HepG2 (cell line): ENCODE measurements around the gene ARL8A. TPM values are rescaled to one million over a fixed set of nuclear protein-coding genes. Genes with fewer than 3 reads are reported as not detected.

Experiments
- CEBPG ChIP-seq: IDR thresholded peaks from 2 replicates; pipeline ENCODE4 v1.6.1; 2016
- CENPT ChIP-seq: sonication (generic); formaldehyde crosslinking; IDR thresholded peaks from 2 replicates; pipeline ENCODE4 v1.8.0; 2022; ENCODE audit warnings: low read depth, mild to moderate bottlenecking, moderate library complexity, missing genetic modification reagents
- GABPB1 ChIP-seq: IDR thresholded peaks from 2 replicates; pipeline ENCODE4 v1.6.1; 2016; ENCODE audit warnings: mild to moderate bottlenecking, missing genetic modification reagents, moderate library complexity, missing compliant biosample characterization
- GATAD2A ChIP-seq: IDR thresholded peaks from 2 replicates; pipeline ENCODE4 v1.6.1; 2016
- HDAC2 ChIP-seq: sonication (generic); formaldehyde crosslinking; IDR thresholded peaks from 2 replicates; pipeline ENCODE4 v1.4.0; 2020; ENCODE audit warnings: missing genetic modification reagents
- MBD4 ChIP-seq: IDR thresholded peaks from 2 replicates; pipeline ENCODE4 v1.6.1; 2012; ENCODE audit warnings: low read length, inconsistent platforms, borderline replicate concordance
- PITX1 ChIP-seq: sonication (generic); formaldehyde crosslinking; IDR thresholded peaks from 2 replicates; pipeline ENCODE4 v1.5.1; 2020; ENCODE audit warnings: mild to moderate bottlenecking, missing genetic modification reagents
- SALL1 ChIP-seq: sonication (generic); formaldehyde crosslinking; IDR thresholded peaks from 2 replicates; pipeline ENCODE4 v1.8.0; 2022; ENCODE audit warnings: mild to moderate bottlenecking, missing genetic modification reagents
- YEATS2 ChIP-seq: sonication (generic); formaldehyde crosslinking; IDR thresholded peaks from 2 replicates; pipeline ENCODE4 v1.4.0; 2020; ENCODE audit warnings: missing genetic modification reagents, borderline replicate concordance
- ZBTB7B ChIP-seq: sonication (generic); formaldehyde crosslinking; IDR thresholded peaks from 2 replicates; pipeline ENCODE4 v1.4.0; 2020; ENCODE audit warnings: missing genetic modification reagents
- ZNF329 ChIP-seq: sonication (generic); formaldehyde crosslinking; IDR thresholded peaks from 2 replicates; pipeline ENCODE4 v1.9.0; 2021; ENCODE audit warnings: low read depth, mild to moderate bottlenecking, missing genetic modification reagents
- ZNF335 ChIP-seq: sonication (generic); formaldehyde crosslinking; IDR thresholded peaks from 2 replicates; pipeline ENCODE4 v1.4.0; 2020; ENCODE audit warnings: missing genetic modification reagents
- ZSCAN30 ChIP-seq: sonication (generic); formaldehyde crosslinking; IDR thresholded peaks from 2 replicates; pipeline ENCODE4 v1.5.0; 2020; ENCODE audit warnings: mild to moderate bottlenecking, missing genetic modification reagents
- polyA plus RNA-seq, 8 experiments: library from polyadenylated mRNA; depleted of rRNA in 3 of 8; stranded (reverse) in 7 of 8; unstranded in 1 of 8; fragments of >200 nt; fragmentation: Illumina TruSeq in 4 of 8; extraction: Trizol in 4 of 8; gene quantifications; 2 replicates each; pipeline versions ENCODE4 v1.2.1 to v1.2.3, GENCODE V29; 2011 to 2016; ENCODE audit warnings: low read depth in 4 of 8, missing spikeins in 1 of 8, mixed read lengths in 1 of 8; ENCODE audit not compliant: insufficient read depth in 1 of 8
- total RNA-seq, 5 experiments: library from RNA; depleted of rRNA; stranded (reverse); fragments of >200 nt; fragmentation: Illumina TruSeq; extraction: Trizol; gene quantifications; 2 replicates each; pipeline ENCODE4 v1.2.3, GENCODE V29; 2016; ENCODE audit warnings: low read depth in 1 of 5
- TF ChIP-seq, protein P1 (sequence below): sonication (generic); formaldehyde crosslinking; conservative IDR thresholded peaks from 2 replicates; pipeline ENCODE4 v1.4.0; 2020; ENCODE audit warnings: mild to moderate bottlenecking, missing genetic modification reagents, moderate library complexity
- TF ChIP-seq, protein P2 (sequence below): sonication (generic); formaldehyde crosslinking; IDR thresholded peaks from 2 replicates; pipeline ENCODE4 v1.5.1; 2020; ENCODE audit warnings: mild to moderate bottlenecking, moderate library complexity, missing genetic modification reagents
- TF ChIP-seq, protein P3 (sequence below): IDR thresholded peaks from 2 replicates; pipeline ENCODE4 v1.4.0; 2020; ENCODE audit warnings: mild to moderate bottlenecking, missing genetic modification reagents
- TF ChIP-seq, protein P4 (sequence below): sonication (generic); formaldehyde crosslinking; IDR thresholded peaks from 2 replicates; pipeline ENCODE4 v1.5.0; 2020; ENCODE audit warnings: missing genetic modification reagents

Gene ARL8A
- total and polyA plus RNA-seq, 2 of the 13 experiments (the other 11 are each of a cell fraction or from before 2014, with no cell fraction given): 2.7 to 23.4 TPM

DNA sequence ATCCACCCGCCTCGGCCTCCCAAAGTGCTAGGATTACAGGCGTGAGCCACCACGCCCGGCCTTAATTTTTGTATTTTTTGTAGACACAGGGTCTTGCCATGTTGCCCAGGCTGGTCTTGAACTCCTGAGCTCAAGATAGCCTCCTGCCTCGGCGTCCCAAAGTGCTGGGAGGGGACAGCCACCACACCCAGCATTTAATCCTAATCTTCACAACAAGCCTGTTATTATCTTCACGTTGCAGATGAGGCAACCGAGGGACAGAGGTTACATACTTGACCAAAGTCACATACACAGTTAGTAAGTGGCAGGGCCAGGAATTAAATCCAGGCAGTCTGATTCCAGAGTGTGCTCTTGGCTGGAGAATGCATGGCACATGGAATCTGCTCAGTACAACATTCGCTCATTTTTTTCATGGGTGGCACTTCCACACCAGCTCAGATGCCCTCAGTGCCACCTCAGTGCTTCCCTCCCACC, 26.6 kb downstream of the ARL8A start (continued):
- TF ChIP-seq, protein P1, sequence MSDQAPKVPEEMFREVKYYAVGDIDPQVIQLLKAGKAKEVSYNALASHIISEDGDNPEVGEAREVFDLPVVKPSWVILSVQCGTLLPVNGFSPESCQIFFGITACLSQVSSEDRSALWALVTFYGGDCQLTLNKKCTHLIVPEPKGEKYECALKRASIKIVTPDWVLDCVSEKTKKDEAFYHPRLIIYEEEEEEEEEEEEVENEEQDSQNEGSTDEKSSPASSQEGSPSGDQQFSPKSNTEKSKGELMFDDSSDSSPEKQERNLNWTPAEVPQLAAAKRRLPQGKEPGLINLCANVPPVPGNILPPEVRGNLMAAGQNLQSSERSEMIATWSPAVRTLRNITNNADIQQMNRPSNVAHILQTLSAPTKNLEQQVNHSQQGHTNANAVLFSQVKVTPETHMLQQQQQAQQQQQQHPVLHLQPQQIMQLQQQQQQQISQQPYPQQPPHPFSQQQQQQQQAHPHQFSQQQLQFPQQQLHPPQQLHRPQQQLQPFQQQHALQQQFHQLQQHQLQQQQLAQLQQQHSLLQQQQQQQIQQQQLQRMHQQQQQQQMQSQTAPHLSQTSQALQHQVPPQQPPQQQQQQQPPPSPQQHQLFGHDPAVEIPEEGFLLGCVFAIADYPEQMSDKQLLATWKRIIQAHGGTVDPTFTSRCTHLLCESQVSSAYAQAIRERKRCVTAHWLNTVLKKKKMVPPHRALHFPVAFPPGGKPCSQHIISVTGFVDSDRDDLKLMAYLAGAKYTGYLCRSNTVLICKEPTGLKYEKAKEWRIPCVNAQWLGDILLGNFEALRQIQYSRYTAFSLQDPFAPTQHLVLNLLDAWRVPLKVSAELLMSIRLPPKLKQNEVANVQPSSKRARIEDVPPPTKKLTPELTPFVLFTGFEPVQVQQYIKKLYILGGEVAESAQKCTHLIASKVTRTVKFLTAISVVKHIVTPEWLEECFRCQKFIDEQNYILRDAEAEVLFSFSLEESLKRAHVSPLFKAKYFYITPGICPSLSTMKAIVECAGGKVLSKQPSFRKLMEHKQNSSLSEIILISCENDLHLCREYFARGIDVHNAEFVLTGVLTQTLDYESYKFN (CRISPR knock-in tag): 0 out of 2 replicates have a peak, but pooled peaks have one; percentile 26
- TF ChIP-seq GABPB1 (CRISPR knock-in tag) (no peak), ZNF335 (CRISPR knock-in tag) (0 out of 2 replicates have a peak, but pooled peaks have one; percentile 6), ZSCAN30 (no peak), HDAC2 (CRISPR knock-in tag) (0 out of 2 replicates have a peak, but pooled peaks have one; percentile 29), SALL1 (CRISPR knock-in tag) (no peak), ZBTB7B (CRISPR knock-in tag) (no peak), YEATS2 (no peak), PITX1 (CRISPR knock-in tag) (0 out of 2 replicates have a peak, but pooled peaks have one; percentile 28), GATAD2A (CRISPR knock-in tag) (0 out of 2 replicates have a peak, but pooled peaks have one; percentile 10), ZNF329 (CRISPR knock-in tag) (no peak), CEBPG (CRISPR knock-in tag) (peak; percentile 86), MBD4 (no peak), CENPT (CRISPR knock-in tag) (no peak)
- TF ChIP-seq, protein P2, sequence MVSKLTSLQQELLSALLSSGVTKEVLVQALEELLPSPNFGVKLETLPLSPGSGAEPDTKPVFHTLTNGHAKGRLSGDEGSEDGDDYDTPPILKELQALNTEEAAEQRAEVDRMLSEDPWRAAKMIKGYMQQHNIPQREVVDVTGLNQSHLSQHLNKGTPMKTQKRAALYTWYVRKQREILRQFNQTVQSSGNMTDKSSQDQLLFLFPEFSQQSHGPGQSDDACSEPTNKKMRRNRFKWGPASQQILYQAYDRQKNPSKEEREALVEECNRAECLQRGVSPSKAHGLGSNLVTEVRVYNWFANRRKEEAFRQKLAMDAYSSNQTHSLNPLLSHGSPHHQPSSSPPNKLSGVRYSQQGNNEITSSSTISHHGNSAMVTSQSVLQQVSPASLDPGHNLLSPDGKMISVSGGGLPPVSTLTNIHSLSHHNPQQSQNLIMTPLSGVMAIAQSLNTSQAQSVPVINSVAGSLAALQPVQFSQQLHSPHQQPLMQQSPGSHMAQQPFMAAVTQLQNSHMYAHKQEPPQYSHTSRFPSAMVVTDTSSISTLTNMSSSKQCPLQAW (CRISPR knock-in tag): 0 out of 2 replicates have a peak, but pooled peaks have one; percentile 24
- TF ChIP-seq, protein P3, sequence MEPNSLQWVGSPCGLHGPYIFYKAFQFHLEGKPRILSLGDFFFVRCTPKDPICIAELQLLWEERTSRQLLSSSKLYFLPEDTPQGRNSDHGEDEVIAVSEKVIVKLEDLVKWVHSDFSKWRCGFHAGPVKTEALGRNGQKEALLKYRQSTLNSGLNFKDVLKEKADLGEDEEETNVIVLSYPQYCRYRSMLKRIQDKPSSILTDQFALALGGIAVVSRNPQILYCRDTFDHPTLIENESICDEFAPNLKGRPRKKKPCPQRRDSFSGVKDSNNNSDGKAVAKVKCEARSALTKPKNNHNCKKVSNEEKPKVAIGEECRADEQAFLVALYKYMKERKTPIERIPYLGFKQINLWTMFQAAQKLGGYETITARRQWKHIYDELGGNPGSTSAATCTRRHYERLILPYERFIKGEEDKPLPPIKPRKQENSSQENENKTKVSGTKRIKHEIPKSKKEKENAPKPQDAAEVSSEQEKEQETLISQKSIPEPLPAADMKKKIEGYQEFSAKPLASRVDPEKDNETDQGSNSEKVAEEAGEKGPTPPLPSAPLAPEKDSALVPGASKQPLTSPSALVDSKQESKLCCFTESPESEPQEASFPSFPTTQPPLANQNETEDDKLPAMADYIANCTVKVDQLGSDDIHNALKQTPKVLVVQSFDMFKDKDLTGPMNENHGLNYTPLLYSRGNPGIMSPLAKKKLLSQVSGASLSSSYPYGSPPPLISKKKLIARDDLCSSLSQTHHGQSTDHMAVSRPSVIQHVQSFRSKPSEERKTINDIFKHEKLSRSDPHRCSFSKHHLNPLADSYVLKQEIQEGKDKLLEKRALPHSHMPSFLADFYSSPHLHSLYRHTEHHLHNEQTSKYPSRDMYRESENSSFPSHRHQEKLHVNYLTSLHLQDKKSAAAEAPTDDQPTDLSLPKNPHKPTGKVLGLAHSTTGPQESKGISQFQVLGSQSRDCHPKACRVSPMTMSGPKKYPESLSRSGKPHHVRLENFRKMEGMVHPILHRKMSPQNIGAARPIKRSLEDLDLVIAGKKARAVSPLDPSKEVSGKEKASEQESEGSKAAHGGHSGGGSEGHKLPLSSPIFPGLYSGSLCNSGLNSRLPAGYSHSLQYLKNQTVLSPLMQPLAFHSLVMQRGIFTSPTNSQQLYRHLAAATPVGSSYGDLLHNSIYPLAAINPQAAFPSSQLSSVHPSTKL (CRISPR knock-in tag): peak; percentile 36; the same call in 1 of the 2 replicates
- TF ChIP-seq, protein P4, sequence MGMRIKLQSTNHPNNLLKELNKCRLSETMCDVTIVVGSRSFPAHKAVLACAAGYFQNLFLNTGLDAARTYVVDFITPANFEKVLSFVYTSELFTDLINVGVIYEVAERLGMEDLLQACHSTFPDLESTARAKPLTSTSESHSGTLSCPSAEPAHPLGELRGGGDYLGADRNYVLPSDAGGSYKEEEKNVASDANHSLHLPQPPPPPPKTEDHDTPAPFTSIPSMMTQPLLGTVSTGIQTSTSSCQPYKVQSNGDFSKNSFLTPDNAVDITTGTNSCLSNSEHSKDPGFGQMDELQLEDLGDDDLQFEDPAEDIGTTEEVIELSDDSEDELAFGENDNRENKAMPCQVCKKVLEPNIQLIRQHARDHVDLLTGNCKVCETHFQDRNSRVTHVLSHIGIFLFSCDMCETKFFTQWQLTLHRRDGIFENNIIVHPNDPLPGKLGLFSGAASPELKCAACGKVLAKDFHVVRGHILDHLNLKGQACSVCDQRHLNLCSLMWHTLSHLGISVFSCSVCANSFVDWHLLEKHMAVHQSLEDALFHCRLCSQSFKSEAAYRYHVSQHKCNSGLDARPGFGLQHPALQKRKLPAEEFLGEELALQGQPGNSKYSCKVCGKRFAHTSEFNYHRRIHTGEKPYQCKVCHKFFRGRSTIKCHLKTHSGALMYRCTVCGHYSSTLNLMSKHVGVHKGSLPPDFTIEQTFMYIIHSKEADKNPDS (CRISPR knock-in tag): no peak
